ENCODE measurements around the gene GOLGA6L6.
"Not testable (repeated sequence)": the region's sequence is repeated elsewhere in the genome, so short reads cannot be mapped to it uniquely, and the experiment has no call there.

- TF ChIP-seq CTCF (conservative IDR thresholded peaks at IDR 0.05; ENCODE audit: low read depth, low read length); EZH2 (IDR thresholded peaks at IDR 0.05; ENCODE audit: low read length, unreplicated experiment): not testable (repeated sequence)
These were observed 39.9 kb downstream of the GOLGA6L6 start for GRCh38 chr15:20501512-20502222.

Data from PC-3 (cell line).